GM21447 (cell line): Measurements from ENCODE around the gene PAX6.

Experiments
- ATAC-seq: cut with Tn5 transposase; IDR thresholded peaks from one replicate; pipeline ENCODE4 v1.9.1; 2021; ENCODE audit not compliant: unreplicated experiment

Gene PAX6

DNA sequence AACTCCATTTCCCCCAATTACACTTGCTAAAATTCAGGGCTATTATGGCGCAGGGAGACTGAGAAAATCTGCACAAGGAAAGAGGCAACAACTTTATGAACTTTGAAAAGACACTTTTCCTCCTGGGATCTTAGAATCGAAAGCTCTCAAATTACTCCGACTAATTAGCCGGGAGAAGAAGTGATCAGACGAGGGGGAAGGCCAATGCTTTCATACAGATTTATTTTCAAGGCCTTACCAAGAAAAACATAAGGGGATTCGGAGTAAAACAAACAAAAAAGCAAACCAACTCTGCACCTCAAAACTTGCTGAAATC, 1.6 kb downstream of the PAX6 start:
- ATAC-seq = no peak

- no peak for ATAC-seq
These were observed 2.2 kb downstream of the PAX6 start for GRCh38 chr11:31808721-31809540.

DNA sequence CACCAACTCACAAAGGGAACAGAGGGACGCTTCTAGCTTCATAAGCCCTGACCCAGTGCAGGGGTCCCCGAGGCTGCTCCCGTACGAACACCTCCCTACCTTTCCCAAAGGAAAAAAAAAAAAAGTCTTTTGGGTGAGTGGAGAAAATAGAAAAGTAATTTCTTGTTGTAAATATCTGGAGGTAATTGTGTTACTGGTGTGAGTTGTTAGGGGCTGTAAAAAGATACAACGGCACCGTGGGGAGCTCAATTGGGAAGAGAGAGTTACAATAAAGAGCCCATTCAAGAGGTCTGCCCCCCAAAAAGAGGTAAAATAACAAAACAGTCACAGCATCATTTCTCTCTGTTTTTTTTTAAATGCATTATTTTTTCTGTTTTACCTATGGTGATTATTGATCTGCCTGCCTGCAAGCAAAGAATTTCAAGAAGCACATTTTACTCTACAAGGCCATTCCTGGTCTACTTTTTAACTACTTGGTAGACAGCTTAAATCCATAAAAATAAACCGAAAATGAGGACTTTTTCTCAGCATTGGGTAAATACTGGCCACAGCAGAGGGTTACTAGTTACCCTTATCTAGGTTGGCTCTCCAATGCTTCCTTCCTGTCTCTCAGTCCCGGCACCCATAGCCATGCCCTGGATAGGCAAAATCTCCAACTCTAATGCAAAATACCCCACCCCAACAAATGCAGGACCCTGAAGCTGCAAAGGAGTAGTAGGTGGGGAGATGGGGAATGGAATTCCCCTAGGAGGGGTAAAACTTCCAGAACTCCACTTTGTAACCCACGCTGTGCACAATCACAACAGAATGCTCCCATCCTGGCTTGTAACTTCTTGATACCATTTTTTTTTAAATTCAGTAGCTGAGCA, 3.1 kb downstream of the PAX6 start:
- ATAC-seq = no peak

GRCh38 chr11:31806928-31807798, 4.0 kb downstream of the PAX6 start:
- no peak for ATAC-seq

DNA sequence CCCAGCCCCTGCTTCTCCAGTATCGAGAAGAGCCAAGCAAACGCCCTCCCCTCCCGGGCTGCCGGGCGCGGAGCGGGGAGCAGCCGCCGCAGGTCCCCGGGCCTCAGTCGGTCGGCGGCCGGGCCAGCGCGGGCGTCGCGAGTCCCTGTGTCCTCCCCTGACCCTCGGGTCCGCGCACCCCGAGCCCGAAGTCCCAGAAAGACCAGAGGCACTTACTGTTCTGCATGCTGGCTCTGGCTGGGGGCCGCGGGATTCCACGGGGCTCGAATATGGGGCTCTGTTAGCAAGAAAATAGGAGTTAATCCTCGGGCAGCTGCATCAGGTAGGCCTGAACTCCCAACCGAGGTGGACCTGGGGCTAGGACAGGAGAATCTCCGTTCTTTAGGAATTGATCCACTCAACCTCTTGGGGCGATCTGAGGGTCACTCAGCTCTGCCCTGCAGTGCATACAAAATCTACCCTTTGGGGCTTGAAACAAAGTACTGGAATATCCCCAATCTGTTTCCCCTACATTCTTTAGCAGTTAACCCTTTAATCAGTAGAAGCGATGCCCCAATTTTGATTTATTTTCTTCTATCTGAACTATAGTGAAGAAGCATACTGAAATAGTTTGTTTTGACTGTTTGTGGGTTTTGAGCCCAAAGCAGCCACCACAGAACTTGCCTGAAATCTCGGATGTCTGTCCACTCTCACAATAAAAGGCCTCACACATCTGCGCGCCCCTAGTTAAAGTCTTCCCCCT, 4.8 kb downstream of the PAX6 start:
- ATAC-seq = no peak

DNA sequence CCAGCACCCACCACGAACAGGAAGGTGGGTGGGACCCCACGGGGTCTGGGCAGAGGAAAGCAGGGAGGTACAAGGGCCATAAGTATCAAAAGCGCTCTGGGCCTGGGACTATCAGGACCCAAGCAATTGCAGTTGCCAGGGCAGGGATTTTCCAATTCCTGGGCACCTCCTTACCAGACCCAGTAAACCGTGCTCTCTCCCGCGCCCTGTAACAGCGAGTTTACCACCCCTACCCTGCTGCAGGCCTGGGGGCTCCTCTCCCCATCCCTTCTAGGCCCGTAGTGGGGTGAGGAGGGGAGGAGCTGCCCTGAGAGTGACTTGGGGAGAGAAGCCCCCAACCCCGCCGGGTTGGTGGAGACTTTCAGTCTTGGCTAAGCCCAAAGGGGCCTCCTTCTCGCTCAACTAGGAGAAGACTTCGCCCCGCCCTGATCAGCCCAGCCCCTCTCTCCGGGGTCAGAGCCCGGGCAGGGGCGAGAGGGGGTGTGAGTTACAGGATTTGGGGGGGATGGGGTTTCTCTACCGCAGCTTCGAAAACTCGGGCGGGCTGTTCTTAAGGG, 5.4 kb downstream of the PAX6 start:
- no peak for ATAC-seq

DNA sequence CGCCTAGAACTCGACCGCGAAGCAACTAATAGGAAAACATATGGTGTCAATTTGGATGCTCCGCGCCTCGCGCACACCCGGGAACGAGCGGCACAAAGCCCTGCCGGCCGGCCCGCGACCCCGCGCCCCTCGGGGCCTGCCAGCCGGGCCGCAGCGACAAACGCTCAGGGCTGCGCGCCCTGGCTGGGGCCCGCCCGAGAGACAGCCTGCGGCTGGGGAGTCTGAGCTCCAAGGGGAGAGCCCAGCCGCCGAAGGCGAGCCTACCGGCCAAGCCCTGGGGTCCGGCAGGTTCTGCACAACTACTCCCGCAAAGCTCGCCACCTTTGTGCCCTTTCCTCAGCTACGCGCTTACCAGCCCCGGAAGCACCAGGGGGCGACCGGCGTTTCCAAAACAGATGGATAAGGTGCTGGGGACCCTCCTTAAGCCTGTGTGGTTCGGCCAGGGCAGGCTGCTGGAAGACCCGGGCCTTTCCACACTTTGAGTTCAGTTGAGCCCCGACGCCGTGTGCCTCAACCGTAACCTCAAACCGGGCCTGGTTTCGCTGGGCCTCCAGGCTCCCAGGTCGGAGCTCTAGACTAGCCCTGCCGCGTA, 6.0 kb downstream of the PAX6 start:
- ATAC-seq = no peak

DNA sequence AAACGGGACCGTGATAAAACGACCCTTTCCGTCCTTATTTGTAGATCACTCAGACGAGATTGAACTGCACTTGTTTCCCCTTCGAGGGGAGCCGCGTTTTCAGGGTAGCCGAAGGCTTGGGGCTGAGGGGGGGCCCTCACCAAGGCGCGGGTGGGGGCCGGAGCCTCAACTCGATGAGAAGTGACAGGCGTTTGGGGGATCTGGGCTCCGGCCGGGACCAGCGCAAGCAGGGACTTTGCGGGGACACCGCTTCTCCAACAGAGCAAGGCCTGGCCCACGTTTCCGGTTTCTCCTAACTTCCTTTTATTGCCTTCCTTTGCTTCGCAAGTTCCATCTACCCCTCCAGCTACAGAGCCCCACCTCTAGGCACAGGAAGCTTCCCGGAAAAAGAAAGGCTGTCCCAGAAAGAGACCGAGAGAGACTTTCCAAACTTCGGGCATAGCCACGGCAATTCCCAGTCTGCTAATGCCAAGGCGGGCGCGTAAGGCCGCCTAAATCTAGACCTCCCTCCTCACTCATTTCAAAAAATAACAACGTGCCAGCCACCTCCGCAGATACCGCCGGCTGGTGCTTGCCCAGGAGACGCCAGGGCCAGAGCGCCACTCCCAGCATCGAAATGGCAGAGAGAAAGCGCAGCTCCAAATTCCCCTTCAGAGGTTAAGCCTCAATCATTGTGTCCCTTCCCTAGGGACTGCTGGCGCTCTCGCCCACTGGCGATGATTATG, 6.6 kb downstream of the PAX6 start:
- ATAC-seq = no peak

GRCh38 chr11:31803813-31804311, 7.3 kb downstream of the PAX6 start:
- ATAC-seq = no peak

- ATAC-seq = no peak
These were observed 7.9 kb downstream of the PAX6 start for GRCh38 chr11:31802990-31803812.

GRCh38 chr11:31802609-31802989, 8.5 kb downstream of the PAX6 start:
- ATAC-seq = no peak

DNA sequence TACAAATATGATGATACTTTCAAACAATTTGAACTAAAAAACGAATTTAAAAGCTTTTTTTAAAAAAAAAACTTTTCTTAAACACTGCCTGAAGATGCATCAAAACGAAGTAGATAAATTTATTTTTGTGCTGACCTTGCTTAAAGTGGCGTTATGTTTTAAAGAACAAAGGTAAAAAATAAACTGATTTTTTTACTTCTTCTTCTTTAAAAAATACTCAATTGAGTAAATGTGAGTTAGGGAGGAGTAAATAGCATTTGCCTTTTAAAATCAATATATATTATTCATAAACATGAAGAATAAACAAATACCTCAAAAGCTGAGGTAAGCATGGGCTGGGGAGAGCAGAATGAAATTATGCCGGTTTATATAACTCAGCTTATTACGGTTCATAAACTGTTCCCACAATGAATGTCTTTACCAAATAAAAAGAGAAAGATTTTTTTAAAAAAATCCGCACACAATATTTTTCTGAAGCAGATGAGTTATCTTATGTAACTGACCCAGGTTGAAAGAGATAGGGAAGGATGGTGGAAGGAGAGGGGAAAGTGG, 9.0 kb downstream of the PAX6 start:
- no peak for ATAC-seq

DNA sequence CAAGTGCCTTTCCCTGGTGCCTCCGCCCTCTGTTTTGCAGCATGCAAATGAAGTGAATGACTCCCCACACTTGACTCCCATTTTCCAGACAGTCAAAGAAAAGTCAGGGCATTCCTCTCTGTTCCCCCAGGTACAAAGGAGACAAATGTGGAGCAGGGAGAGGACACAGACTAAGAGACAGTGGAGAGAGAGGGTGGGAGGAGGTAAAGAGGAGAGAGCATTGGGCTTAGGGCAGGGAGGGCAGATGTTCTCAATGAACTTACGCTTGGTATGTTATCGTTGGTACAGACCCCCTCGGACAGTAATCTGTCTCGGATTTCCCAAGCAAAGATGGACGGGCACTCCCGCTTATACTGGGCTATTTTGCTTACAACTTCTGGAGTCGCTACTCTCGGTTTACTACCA, 9.8 kb downstream of the PAX6 start:
- ATAC-seq = no peak

- no peak for ATAC-seq
These were observed 10.5 kb downstream of the PAX6 start for GRCh38 chr11:31800398-31801265.

DNA sequence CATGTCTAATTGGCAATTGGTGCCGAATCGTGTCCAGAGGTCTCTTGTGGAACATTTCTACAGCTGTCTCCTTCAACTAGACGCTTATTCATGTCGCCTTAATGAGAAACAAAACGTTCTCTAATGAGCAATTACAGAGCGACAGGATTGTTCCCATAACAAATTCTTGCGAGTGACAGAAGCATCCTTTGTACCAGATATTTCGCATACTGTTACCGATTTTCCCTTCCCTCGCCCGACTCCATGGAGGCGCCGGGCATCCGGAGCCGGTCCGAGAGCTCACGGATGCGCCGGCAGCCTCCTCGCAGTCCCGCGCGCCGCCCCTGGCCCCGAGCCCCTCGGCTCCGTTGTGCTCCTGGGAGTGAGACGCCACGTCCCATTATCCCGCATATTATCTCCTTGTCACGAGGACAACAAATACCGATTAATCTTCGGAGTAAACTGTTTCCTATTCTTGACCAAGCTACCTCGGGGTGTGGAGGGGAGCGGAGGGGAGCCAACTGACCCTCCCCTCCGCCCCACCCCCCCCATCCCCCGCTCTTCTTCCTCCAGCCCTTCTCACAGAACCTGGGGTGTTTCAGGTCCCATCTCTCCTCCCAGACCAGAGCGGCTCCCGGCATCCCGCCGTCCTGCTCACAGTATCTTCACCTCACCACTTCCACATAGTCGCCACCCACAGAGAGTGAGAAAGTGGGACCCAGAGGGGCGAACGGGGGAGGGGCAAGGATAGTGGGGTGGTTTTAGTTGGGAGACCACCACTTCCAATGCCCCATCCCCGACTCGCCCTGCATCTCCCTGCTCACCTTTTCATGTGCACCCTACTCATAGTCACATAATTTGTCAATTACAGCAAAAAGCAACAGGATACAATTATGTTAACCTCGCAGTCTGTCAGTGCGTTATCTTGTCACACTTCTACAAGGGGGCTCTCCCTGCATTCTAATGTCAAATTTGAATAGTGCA, 11.4 kb downstream of the PAX6 start:
- ATAC-seq = no peak
